ENCODE results near the gene ZFP36L2.
A peak's percentile ranks its signal among the peaks of the same experiment; 100 is the strongest.

The ZFP36L2 gene

DNA sequence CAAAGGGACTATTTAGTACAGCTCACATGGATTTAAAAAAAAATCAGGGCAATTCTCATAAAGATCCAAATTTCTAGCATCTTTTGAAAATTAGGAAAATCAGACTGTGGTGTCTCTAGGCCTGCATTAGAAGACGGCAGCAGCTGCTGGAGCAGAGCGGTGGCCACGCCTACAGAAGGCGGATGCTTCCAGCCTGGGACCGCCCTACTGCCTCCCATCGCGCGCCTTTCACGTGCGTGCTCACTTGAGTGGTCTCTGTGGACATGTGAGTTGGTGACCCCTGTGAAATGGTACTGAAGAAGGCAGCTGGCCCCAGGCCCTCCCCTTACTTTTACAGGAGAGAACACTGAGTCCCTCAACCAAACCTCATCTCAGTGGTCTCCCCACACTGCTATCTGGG lies 15.2 kb upstream of the ZFP36L2 start:
- DNase-seq: no peak

DNA sequence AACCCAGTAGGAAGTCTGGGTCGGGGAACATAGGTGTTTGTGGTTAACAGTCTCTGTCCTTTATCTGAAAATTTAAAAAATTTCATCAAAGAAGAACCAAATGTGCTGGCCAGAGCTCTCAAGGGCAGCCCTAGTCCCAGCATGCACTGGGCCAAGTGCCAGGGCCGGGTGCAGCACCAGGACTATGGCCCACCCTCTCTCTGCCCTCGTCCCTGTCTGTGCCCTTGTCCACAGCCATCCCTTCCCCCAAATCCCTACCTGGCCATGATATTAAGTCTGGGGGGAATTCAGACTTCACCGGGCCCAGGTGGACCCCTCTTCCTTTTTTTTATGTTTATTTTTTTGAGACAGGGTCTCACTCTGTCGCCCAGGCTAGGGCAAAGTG lies 14.4 kb upstream of the ZFP36L2 start:
- no peak for DNase-seq

DNA sequence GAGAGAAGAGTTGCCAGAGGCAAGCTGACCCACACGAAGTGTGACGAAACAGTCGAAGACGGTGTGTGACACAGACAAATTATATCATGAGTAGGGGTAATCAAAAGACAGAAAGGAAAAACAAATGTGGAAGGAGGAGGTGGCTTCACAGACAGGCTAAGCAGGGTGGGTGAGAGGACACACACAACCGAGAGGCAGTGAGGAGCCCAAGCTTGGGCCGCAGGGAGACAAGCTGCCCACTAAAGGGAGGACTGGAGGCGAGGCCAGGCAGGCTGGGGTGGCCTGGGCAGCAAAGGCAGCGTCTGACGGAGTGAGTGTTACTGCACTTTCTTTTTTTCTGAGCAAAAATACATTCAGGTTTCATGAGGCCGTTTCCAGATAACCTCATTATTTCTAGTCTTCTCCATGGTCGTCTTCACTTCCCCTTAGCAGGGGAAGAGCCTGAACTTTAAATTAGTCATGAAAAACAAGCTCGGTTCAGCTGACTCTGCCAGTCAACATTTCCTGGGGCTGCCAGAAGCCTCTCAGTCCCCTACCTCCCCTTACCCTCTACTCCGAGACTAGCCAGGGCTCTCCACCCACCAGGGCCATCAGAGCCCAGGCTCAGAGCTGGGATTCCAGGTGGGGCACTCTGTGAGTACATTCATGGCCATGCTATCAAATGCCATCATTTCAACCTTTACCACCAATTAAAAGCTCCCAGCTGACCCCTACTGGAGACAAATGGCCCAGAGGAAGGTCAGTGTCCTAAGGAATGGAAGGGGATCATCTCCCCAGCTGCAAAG lies 13.8 kb upstream of the ZFP36L2 start:
- DNase-seq: no peak

DNA sequence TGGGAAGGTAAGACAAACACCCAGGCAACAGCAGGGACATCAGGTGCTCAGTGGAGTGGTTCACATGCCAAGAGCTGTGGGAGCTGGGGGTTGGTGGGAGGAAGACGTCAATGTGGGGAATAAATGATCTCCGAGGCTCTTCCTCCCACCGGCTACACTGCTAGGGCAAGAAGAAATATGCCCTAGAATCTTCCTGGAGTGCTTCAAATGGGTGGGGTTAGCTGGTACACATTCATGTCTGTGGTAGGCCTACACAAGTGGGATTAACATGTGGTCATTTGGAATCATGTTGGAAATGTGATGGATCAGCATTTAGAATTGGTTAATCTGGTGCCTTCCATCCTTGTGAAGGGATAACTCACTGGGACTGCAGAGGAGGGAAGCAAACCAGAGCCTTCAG lies 12.4 kb upstream of the ZFP36L2 start:
- DNase-seq: no peak

DNA sequence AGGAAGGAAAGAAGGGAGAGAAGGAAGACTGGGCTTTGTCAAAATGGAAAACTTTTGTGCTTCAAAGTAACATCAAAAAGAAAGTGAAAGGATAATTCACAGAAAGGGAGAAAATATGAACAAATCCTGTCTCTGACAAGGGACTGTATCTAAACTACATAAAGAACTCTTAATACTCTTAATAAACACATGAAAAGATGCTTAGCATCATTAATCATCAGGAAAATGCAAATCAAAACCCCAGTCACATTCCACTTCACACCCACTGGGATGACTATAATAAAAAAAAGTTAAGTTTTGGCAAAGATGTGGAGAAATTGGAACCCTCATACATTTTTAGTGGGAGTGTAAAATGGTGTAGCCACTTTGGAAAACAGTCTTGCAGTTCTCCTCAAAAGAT lies 11.8 kb upstream of the ZFP36L2 start:
- DNase-seq: no peak

DNA sequence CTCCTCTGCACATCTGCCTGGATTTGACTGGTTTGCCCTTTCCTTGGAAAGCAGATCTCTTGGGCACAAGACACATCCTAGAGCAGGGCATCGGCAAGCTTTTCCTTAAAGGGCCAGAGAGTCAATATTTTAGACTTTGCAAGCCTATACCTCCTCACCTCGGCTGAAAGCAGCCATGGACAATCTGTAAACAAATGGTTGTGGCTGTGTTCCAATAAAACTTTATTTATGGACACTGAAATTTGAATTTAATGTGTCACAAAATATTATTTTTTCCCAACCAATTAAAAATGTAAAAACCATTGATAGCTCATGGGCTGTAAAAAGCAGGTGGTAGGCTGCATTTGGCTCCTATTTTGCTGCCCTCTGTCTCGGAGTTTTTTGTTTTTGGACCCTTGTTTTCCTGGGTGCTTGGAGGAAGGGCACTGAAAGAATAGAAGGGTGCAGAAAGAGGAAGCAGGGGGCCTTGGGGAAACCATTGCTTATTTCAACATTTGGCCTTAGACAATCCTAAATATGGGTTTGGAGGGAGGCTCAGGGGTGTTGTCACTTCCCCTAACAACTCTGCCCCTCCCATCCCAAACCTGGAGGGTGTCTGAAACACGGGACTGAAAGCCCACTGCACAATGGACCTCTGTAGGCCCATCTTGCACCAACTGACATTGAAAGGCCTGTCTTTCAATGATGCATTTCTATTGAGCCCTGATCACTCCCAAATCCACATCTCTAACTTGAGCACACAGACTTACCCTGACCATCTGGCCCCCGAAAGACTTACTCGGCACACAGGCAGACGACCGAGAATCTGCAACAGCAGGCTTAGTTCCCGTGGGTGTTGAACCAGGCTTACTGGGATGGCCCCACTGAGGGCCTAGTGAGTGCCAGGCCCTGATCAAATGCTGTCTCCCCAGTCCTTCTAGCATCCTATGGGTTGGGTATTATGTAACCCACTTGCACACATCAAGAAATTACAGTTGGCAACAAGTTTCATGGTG lies 7.1 kb upstream of the ZFP36L2 start:
- DNase-seq: no peak

DNA sequence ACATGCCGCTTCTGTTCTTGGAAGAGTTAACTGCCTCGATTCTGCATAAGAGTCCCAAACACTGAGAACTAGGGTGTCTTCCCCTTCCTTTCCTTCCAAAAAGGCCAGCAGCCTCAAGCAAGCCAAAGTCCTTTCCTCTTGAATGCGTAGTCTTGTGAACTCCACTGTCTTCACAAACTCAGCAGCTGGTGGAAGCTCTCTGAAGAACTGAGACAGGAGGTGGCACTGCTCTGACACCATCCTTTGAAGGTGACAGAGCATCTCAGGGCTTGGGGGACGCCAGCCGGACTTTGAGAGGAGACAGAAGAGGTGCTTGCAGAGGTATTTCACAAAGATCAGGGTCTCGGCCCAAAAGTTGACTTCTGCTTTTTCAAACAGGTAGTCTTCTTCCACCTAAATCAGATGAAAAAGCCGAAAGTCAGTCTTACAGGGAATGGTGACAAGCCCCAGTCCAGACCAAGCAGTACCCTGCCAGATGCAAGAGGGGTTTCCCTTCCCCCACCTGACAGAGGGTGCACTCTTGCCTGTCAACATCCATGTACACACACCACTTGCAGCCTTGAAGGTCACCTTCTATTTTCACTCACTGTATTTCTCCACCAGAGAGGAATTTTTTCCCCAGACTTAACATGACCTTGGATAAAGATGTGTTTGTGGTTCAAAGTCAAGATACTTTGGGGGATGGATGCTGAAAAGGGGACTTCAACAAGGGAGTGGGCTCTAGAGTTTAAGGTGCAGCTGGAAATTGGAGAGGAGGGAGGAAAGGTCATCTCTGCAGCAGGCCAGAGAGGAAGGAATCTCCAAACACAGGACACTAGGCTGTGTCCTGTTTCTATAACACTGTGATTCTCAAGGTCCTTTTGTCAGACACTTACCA lies 4.8 kb upstream of the ZFP36L2 start:
- DNase-seq: no peak

DNA sequence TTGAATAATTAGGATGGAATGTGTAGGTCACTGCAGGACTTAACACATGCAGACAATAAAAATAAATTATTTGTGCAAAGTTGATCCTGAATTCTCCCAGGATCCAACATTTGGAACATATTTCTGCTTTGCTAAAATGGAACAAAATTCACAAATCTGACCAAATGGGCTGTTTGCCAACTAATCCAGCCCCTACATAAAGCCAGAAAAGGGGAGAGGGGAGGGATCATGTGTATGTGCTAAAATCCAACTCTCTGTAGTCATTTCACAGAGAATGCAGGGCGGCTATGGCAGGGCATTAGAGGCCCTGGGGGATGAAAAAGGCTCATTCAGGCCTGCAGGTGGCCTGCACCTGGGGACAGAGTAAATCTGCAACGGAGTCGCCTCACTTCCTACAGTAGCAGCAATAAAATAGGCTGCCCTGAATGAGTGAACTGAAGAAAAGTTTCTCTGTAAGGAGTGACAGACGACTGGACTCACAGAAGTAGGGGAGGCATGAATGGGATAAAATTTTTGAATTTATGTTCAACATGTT lies 4.0 kb upstream of the ZFP36L2 start:
- no peak for DNase-seq

DNA sequence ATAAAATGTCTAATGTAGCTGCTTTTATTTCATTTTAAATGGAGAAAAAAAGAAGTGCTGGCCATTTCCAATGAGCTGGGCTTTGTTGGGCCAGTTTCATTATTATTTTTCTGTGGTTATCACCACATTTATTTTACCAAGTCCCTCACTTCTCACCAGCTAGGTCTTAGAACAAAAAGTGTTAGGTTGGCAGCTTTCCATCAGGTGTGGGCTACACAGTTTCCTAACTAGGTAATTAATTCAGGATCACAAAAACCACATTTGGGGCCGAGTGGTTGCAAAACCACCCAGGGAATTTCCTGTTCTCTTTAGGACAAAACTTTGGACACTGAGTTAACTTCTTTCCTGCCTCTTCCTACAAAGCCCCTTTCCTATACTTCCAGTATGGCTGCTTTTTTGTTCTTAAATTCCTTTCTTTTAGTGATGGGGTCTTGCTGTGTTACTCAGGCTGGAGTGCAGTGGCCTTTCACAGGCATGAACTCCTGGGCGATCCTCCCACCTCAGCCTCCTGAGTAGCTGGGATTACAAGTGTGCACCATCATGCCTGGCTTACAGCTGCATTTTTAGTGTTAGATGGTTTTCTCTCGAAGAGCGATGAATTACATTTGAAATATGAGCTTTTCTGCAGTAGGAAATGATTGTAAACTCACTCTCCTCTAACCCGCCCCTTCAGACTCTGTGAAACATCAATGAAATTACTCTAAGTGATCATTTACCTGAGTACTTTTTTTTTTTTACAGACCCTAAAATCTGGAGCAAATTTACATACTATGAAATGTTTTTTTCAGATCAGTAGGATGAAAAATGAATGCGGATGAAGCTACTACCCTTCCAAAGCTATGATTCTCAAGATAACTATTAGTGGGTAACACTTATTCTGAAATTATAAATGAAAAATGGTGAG lies 2.6 kb upstream of the ZFP36L2 start:
- DNase-seq: no peak

DNA sequence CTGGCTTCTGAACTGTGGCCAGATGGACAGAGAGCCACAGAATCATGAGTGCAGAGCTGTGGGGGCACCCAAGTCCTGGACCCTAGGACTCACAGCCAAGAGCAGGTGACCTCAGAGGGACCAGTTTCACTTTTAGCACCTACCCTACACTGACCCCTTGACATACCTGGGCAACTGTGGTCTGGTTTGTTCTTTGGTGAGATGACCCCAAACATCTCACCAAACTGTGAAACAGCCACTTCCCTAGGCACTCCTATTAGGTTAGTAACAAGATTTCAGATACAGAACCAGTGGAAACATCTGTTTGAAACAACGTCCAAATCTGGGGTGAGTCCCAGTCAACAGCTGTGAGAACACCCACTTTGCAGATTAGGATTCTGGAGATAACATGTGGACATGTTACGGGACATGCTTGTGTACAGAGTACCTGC lies 1.9 kb upstream of the ZFP36L2 start:
- no peak for DNase-seq

DNA sequence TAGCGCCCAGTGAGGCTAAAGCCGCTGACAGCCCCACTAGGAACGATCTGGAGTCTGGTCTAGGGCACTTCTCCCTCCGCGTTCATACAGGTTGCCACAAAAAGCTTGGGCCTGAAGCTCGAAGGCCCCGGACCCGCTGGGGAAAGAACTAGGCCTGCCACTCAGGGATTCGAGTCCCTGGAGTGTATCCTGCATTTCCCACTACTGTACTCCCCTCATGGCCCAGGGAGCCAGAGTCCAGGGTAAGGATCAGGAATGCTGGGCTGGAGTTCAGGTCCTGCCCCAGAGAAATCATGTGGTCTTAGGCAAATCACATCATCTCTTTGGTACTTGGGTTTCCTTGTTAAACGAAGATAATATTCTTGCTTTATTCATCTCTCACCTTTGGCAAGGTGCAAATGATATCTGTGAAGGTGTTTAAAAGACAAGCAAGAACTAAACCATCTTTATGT lies 1.4 kb upstream of the ZFP36L2 start:
- no peak for DNase-seq

DNA sequence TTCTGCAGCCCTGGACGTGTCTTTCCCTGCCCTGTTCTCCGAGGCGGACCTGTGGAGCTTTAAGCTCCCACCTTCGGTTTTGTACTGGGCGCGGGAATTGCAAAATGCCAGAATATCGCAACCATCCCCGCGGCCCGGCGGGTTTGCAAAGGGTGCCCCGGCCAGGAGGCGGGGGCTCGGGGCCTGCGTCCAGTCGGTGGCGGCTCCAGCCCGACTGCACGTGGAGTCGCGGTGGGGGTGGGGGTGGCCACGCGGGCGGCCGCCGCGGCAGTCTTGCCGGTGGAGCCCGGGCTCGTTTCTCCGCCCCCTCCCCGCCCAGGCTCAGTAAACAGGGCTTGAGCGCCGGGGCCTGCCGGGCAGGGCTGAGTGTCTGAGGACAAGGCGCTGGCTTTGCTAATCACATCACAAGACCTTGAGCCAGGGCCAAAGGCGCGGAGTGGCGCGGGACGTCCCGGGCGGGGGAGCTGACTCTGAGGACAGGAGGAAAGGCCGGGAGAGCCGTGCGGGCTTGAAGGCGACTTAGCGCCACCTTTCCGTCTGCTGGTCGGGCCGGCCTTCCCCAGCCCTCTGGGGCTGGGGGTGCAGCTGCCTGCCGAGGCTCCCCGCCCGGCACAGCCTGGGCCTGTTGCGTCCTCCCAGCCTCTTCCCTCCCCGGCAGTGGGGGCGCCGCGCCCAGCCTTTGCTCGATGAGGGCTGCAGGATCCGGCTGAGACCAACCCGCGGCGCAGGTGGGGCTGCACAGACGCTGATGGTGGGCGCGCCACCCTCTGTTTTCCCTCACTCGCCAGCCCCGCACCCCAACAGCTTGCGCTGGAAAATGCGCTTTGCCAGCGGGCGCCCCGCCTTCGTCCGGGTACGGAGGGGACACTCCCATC lies 786 bp upstream of the ZFP36L2 start:
- DNase-seq: peak; percentile 73

DNA sequence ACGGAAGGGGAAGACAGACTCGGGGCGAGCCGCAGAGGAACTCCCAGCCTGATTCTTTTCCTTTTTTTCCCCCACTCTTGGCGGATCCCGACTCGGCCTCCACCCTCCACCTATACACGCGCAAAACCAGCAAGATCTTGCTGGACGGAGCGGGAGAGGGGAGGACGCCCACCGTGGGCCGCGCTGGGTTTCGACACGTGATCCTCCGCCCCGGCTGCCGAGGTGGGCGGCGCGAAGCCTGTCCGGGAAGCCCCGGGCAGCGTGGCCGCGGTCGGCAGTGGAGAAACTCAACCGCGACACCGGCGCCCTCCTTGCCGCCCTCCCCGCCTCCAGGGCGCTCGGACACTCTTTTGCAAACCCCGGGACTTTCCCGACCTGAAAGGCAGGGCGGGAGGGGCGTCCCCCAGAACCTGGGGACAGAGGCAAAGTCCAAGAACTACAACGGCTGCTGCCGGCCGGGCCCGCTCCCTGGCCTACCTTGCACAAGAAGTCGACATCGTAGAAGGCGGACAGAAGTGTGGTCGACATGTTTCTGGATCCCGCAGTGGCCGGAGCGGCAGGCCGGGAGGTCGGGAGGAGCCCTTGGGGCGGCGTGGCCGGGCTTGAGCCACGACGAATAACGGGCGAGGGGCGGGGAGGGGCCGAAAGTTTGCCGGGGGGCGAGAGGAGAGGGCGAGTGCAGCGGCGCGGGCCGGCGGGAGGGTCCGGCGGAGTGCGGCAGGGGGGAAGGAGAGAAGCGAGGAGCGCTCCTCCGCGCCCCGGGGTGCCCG lies 433 bp downstream of the ZFP36L2 start:
- no peak for DNase-seq

DNA sequence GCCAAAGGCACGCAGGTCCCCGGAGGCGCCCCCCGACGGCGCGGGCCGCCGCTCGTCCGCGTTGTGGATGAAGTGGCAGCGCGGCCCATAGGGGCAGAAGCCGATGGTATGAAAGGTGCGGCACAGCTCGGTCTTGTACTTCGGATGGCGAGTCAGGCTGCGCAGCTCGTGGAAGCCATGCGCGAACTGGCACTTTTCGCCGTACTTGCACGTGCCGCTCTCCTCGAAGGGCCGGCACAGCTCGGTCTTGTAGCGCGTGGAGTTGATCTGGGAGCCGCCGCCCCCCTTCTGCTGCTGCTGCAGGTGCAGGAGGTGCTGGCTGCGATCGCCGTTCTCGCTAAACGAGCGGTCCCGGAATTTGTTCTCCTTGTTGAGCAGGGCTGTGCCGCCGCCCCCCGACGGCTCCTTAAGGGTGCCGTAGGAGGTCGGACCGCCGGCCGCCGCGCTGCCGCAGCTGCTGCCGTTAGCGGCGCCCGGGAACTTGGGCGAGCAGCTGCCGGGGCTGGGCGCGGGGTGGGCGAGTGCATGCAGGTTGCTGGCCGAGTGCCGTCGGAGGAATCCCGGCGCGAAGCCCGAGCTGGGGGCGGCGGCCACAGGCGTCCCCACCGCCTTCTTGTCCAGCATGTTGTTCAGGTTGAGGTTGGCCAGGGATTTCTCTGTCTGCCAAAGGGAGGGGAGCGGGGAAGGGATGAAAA lies 1.2 kb downstream of the ZFP36L2 start:
- no peak for DNase-seq

DNA sequence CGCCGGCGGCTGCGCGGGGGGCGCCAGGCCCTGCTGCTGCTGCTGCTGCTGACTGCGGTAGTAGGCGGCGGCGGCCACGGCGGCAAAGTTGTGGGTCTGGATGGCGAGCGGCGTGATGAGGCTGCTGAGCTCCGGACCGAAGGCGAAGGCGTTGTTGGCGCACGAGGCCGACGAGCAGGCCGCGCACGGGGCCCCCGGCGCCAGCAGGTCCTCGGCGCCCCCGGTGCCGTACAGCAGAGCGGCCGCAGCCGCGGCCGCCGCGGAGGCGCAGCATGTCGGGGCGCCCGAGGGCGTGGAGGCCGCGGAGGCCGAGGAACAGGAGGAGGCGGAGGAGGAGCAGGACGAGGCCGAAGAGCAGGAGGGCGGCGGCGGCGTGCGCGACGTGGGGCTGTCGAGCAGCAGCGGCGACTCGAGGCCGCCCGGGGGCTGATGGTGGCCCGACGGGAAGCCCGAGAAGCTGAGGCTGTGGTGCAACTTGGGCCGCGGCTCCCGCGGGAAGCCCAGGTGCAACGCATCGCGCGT lies 1.8 kb downstream of the ZFP36L2 start:
- no peak for DNase-seq

DNA sequence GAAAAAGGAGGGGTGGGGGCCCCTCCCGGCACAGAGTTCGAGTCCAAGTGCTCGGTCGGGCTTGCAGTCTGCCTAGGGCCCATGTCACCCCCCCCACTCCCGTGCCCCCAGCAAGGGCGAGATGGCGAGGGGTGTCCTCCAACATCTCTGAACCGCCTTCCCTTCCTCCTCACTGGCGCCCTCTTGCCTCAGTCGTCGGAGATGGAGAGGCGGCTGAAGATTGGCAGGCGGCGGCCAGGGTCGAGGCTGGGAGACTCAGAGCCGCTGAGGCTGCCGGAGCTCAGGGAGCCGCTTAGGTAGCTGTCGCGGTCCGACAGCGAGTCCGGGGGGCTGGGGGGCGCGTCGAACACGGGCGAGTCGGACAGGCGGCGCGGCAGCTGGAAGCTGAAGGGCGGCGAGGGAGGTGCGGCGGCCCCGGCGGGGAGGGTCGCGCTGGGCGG lies 2.3 kb downstream of the ZFP36L2 start:
- no peak for DNase-seq

DNA sequence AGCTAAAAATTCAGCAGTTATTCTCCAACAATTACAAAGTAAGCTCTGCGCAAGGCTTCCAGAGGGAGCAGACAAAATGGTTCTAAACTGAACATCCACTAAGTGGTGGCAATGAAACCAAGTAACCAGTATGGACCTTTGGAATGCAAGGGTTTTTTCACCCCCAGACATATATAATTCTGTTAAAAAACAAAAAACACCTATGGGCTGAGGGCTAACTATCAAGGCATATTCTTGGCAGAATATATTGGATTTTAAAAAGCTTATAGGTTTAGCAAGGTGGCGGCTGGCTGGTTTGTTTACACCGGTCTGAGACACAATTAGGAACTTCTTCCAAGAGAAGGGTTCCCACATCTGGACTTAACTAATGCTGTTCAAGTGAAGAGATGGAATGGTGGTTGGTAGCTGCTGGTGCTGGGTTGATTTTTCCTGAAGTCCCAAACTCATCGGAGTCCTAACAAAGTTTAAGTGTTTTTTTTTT lies 2.8 kb downstream of the ZFP36L2 start:
- no peak for DNase-seq

DNA sequence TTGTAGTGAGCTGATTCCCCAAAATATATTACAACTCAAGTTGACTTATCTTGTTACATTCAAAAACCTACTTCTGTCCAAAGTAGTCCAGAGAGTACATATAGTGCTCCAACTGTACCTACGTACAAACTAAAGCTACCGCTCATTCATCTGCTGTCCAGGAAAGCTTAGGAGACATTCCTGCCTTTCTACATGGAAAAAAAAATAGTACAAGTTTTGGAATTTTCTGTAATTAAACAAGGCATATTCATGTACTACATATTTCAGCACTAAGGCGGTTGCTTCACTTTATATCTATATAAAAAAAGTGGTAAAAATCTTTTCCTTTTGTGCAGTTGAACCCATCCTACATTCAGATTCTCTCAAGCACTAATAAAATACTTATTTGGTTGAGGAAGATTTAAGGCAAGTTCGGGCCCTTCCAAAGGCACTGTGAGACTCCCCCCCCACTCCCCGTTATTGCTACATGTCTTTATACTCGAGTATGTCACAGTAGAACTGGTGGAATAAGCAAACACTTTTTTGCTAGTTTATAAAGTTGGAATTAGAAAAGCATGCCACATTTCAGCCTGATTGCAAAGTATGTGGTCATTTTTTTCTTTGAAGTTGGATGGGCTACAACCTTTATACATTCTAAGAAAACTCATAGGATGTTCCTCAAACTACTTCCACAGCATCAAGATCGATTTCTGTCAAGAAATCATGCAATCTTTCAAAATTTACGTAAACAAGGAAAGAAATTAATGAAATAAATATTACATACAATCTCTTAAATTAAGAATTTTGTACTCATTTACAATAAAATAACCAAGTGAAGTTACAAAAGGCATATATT lies 3.7 kb downstream of the ZFP36L2 start:
- no peak for DNase-seq

All from NCI-H446 treated with DMSO at 0.1 percent for 48 hours (cell line).